NCI-H226 (cell line): ENCODE results near the gene WDR36.

Experiments
- DNase-seq: peaks from one replicate; pipeline ENCODE4 v3.0.0-alpha.2; 2015

The WDR36 gene

DNA sequence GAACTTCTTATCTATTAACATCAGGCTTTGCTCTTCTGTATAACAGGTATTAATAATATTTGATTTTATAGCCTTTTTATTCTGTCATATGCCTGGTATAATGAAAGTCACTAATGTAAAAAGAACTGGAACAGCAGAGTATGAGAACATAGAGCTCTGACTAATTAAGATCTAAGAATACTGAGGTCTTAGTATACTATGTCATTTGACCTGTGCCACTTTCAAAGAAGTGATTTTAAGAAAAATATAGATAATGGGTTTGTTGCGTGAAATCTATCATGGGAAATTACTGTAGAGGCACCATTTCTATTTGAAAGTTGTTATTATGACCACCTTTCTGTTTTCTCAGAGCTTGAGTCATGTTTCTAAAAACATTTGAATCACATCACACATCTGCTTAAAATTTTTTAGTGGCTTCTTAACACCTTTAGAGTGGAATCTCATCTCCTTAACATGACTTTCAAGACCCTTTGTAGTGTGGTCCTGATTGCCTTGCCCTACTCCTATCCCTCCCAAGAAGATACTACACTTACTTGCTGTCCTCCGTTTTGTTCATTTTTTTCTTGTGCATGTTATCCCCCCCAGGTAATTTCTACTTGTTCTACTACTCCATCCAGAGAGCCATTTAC lies 14.3 kb downstream of the WDR36 start:
- no peak for DNase-seq

DNA sequence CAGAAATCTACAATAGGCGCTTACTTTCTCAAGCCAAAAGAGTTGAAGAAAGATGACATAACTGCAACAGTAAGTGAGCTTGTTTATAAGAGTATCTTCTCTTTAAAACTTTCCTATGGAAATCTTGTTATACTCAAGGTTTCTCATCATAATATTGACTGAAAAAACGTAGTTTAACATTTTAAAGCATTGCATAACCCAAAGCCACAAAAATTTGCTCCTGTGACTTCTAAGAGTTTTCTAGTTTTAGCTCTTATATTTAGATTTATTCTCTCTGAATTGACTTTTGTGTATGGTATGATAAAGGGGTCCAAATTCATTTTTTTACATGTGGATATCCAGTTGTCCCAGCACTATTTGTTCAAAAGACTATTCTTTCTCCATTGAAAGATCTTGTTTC lies 15.2 kb downstream of the WDR36 start:
- DNase-seq, result no peak

DNA sequence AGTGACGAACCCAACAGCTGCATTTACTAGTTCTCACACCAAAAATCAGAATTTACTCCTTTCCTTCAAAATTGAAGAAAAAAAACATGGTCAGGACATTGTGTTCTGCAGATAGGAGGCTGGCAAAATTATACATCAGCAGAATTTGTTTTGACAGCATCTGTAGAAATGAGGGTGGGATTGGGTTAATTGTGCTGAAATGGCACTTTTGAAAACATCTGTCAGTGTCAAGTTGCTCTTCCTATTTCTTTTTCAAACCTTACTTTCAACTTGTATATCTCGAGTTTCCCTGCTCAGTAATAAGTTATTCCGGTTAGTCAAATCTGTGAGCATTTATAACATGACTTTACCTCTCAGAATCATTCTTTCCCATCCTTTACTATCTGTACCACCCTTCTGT lies 19.8 kb downstream of the WDR36 start:
- DNase-seq, result no peak

DNA sequence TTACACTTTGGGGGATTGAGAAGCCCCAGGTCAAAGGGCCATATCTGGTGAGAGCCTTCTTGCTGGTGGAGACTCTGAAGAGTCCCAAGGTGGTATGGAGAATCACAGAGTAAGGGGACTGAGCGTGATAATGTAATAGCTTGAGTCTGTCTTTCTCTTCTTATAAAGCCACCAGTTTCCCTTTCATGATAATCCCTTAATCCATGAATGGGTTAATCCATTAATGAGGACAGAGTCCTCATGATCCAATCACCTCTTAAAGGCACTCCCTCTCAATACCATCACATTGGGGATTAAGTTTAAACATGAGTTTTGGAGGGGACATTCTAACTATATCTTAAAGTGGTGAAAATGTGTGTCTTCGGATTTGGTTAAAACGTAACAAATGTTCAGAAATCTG lies 21.5 kb downstream of the WDR36 start:
- no peak for DNase-seq

DNA sequence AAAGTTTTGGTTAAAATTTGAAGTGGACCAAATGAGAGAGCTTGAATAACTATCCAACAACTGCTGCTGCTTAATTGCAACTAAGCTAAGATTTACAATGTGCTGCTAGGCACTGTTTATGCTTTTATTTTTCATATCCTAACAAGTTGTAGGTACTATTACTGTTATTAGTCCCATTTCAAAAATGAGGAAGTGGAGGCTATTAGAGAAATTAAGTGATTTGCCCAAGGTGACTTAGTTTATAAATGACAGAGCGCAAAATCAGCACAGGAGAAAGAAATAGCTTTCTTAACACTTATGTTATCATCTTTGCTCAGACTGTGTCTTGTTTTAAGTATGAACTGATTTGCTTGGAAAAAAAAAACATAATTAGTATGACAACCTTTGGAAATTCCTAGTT lies 23.1 kb downstream of the WDR36 start:
- no peak for DNase-seq

DNA sequence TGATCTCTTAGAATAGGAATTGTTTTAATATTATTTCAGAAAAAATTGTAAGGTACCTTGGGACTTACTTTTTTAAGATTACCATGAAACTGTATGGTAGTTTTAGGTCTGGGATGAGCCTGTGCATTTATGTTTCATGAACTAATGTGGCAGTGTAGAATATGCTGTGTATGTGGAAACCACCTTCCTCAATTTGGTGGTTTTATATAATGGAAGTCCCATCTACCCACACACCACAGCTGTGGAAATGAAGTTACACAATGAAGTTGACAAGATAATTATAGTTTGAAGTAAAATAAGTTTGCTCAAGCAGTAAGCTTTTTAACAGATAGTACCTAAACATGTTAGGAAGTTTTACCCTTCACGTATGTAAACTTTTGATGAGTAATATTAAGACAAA lies 24.4 kb downstream of the WDR36 start:
- DNase-seq, result no peak

DNA sequence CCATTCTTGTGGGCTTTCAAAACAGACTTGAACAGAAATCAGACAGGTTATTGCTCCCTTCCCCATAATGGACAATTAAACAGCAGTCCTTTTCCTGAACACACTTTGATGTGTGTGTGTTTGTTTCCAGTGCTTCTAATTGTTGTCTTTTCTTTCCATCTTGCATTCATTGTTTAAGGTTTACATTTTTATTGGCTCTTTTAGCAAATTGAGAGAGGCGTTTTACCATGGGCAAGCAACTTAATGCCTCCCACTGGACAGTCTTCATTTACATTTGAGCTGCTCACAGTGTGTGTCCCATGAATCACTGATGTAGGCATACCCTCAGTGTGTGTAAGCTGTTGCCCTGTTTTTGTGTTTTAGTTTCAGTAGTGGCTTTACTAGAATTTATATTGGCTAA lies 25.0 kb downstream of the WDR36 start:
- no peak for DNase-seq

DNA sequence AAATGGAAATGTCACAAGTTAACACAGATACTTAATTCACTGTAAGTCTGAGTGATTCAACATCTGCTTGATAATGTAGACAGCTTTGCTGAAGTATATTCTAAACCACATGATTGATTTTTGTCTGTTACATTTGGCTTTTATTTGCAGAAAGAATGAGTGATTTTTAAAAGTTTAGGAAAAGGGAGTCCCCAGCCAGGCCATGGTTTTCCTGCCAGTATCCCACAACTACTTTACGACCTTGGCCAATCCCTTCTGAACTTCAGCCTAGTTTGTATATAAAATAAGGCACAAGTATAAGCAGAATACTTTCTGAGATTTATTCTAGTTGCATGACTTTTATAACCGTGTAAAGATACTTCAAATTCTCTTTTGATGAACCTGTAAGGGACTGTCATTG lies 27.1 kb downstream of the WDR36 start:
- no peak for DNase-seq

DNA sequence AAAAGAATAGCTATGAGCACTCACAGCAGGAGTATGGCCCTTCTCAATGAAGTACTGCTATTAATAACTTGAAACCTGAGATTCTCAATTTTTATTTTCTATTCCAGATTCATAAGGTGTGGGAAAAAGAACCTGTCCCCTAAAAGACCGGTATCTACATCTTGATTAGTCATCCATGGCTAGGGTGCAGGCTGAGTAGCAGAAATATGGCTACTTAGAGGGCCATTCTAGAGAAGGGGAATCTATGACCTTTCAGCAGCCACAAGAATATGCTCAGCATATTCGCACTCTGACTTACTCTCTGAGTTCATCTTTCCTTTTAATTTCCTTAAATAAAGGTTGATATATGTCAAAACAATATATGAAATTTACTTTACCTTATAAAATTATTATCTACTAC lies 27.7 kb downstream of the WDR36 start:
- DNase-seq, result no peak

DNA sequence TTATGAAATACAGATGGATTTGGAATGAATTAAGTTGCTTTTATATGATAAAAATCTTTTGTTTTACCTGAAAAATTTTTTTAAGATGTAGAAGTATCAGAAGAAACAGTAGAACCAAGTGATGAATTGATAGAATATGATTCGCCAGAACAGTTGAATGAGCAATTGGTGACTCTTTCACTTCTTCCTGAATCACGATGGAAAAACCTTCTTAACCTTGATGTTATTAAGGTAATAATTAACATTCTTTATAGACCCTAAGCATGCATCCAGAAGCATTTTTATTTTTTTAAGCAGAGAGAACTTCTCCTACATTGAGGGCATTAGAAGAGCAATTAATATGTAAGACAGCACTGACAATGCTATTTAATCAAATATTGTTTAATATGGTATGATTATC lies 28.8 kb downstream of the WDR36 start:
- no peak for DNase-seq

DNA sequence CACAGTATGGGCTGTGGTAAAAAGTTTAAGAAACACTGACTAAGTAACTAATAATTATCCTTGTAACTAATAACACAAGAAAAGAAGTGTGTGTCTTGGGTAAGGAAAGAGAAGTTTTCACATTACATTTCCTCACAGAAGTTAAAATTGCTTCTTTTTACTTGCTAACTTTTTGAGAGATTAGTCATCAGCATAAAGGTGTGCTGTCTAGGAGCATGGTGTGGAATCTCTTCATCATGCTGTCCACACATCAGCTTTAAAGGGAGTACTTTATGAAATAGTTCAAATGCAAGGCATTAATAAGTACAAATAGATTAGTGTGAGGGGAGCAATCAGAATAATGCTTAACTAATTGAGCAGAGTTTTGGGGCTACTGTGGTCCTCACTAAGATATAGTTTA lies 29.8 kb downstream of the WDR36 start:
- no peak for DNase-seq

DNA sequence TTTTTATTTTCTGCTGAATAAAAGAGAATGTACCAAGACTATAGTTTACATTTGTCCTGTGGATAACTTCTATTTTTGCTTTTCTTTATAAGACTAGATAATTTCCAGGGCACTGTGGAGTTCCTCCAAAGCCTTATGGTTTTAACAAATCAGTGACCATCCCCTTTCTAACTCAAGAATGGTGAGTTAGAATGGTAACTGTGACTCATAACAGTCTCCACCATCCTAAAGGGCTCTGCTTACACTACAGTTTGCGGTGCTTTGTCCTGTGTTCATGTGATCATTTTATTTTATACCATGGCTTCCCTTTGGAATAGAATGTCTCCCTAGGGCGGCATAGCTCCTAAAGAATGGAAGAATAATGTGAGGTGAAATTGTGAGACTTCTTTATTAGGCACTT lies 30.2 kb downstream of the WDR36 start:
- DNase-seq, result no peak

DNA sequence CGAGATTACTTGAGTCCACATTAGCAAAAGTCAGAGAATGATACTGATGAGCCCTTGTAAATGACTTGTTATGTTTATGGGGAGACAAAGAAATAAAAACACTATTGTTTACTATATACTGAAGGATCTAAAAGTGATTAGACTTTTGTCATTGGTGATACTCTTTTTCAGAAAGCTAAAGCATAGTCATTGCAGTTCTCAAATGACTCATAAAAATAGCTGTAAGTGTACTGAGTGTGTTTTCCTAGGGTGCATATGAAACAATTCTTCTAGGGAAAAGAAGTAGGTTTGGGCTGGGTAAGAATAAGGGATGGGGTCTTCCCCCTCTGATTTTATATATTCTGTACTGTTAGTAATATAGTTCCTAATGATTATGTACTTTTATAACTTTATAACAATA lies 32.6 kb downstream of the WDR36 start:
- DNase-seq, result no peak

DNA sequence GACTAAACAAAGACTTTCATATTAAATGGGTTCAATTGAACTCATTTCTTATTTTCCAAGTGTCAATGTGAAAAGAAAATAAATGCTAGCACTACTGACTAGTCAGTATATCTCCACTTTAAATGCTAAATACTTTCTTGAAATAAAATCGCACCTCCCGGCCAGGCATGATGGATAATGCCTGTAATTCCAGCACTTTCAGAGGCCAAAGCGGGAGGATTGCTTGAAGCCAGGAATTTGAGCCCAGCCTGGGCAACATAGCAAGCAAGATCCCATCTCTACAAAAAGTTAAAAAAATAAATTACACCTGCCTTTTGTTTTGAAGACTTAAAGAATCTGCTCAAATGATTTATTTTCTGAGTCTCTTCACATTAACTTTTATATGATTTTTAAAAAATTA lies 34.7 kb downstream of the WDR36 start:
- no peak for DNase-seq

DNA sequence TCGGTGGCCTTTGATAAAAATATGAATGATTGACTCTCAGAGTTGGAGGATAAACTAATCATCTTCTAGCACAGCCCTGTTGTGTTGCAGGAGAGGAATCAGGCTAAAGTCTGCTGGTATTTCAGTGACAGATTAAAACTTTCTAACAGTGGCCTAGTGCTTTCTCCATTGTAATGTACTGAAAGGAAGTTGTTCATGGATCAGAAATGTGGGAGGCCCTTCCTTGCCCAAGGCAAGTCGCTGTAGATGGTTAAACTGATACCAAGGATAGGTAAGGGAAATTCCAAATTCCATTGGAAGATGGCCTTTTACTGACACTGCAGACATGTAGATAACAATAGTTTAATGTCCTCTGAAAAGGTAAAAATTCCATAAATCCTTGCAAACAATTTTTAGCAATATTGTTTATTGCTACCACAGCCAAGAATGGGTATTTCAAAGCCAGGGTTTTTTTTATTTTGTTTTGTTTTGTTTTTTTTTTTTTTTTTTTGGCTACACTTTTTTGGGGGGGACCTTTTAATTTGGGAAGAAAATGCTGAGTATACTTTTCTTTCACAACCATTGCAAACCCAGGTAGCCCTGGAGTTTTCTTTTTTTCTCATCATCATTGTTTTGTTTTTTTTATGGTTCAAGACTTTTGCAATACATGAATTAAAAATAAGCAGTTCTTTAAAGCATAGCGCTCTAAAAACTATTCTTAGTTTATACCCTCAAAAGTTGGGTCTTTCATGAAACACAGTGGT lies 35.5 kb downstream of the WDR36 start:
- DNase-seq, result peak; percentile 69

DNA sequence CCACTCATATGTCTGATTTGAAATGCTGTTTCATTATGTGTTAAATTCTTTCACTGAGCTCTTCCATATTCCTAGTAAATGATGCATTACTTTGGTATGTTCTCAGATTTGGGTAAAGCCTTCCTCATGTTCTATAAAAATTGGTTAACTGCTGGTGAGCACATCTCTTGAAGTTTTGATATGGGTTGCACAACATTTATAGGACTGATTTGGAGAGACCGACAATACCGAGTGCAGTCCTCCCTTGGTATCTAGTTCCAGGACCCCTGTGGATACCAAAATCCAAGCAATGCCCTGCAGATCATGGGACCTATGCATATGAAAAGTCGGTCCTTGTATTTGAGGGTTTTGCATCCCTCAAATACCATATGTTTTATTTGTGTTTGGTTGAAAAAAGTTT lies 37.8 kb downstream of the WDR36 start:
- peak; percentile 73 for DNase-seq

DNA sequence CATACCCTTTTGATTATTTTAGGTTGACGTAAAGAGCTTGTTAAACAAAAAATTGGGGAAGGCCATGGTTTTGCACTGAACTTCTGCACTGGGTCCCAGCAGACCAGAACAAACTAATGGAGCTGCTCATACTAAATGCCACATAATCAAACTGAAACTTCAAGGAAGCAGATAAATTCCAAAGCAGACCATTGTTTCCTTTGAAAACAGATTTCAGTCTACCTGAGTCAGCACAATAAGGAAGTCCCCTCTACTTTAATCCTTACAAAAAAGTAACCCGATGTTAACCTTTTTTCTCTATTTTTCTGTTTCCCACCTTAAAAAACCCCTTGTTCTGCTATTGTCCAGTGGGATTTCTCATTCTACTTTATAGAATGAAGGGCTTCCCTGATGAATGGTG lies 39.2 kb downstream of the WDR36 start:
- DNase-seq, result no peak

DNA sequence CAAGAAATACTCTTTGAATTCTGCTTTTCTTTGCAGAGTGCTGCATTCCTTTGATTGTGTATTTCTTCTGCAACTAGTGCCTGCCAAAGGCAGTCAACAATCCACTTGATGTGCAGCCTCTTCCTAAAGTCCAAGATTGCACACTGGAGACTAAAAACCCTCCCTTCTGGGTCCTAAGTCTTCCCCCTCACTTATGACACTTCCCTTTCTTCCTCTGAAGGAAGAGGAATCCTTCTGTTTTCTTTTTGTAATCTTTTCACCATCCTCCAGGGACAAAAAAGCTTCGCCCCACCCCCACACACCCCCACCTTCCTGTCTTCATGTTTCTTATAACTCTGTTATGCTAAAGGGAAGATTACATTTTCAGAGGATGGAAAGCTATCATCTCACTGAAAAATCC lies 39.9 kb downstream of the WDR36 start:
- DNase-seq, result no peak

DNA sequence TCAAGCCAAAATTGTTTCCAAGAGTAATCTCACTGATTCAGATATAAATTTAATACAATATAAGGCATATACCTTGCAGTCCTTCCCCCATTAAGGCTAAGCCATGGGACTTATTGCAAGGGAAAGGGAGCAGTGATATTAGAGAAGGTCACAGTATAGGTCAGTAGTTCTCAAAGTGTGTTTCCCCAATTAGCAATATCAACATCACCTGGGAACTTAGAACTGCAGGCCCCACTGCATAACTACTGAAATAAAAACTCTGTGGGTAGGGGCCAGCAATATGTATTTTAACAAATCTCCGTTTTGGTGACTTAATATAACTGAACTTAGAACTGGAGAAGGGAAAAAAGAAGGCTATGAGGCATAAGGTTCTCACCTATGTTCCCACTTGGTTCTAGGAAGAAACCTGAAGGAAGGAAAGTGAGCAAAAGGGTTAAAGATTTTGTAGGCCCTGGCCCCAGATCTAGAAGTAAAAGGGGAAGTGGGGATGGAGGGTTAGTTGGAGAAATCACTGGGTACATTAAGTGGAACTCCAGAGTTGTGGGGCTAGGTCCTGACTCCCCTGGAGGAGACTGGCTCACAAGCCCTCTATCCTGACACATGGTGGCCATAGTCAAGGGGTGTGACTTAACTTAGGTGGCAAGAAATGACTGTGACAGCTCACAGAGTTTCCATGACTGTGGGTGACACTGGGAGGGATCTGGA lies 40.7 kb downstream of the WDR36 start:
- DNase-seq, result no peak

DNA sequence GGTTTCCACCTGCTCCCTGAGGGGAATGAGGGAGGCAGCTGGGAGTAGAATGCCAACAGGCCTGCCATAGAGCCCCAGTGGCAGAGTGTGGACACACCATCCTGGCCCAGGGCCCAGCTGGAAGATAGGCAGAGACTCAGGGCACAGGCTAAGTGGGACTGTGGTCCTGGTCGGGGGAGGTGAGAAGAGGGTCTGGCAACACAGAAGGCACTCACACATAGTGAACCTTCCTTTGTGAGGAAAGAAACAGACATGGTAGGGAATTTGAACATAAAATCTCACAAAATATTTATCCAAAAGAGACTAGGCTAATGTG lies 41.2 kb downstream of the WDR36 start:
- DNase-seq, result no peak

DNA sequence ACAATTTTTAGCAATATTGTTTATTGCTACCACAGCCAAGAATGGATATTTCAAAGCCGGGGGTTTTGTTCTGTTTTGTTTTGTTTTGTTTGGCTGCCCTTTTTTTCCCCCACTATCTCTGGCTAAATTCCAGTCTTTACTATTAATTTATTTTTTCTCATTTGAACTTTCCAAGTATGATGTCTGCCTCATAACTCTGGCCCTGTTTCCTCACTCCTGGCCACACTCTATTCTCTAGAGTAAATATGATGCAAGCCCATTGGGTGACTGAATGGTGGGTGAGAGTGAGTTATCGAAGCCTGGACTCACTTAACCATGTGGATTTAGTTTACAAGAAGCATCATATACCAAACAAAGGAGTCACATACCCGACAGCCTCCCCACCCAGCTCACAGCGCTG lies 41.9 kb downstream of the WDR36 start:
- peak; percentile 31 for DNase-seq

DNA sequence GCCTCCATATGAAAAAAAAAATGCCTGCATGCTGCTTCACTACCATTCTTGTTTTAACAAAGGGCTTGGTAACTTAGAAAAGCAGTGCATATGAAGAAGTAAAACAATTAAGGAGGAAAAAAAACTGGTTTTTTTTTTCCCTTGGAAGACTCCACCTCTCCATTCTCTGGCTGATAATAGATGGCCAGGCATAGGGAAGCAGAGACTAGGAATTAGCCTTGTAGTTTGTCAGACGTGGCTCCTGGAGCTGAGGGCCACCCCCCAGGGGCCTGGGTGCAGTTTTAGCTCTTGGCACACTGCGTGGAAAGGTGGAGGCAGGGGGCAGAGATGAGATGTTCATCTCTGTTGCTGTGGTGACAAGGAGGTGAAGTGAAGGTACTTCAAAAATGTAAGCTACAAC lies 42.7 kb downstream of the WDR36 start:
- DNase-seq, result no peak

DNA sequence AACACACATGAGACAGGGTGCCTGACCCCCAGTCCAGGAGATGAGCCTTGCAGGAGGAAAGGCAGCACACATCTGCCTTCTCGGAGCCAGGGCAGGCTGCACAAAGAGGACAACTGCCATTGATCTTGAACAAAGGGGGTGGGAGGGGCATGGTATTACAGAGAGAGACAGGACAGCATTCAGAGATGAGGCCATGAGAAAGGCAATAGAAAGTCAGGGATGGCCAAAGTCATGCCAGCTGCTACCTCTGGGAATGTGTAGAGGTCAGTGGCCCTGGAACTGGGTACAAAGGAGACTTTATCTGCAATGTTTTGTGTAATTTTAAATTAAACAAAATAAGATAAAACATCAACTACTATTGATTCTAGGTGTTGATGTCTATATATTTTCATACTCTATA lies 43.2 kb downstream of the WDR36 start:
- no peak for DNase-seq

DNA sequence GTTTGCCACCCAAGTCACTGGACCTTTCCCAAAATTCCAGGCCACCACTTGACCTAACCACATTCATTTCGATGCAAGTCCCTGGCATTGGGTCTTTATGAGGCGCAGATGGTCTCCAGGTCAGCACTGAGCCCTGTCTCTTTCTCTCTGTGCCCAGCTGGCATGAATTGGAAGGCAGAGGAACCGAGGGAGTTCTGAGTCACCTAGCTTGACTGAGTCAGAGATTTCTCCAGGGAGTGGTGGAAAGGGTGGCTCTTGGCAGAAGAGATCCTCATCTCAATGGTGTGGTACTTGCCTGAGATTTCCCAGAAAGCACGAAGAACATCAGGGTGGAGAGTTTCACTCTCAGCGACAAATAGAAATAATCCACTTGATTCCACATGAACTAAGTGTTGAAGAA lies 43.8 kb downstream of the WDR36 start:
- DNase-seq, result peak; percentile 76

DNA sequence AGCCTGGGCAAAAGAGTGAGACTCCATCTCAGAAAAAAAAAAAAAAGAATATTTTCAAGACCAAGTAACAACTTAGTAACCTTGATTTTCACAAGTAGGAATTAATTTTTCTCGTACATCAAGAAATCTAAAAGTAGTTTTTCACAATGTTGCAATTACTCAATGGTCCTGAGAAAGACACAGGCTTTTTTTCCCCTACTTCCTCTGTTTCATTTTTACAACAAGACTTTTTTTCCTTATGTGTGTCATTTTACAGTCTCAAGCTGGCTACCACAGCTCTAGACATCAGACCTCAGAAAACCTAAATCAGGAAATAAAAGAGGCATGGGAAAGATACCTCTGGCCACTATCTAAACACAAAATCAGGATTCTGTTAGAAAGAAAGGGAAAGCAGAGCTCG lies 45.9 kb downstream of the WDR36 start:
- no peak for DNase-seq
